ENCODE results near the gene THADA. TPM values are rescaled to one million over a fixed set of nuclear protein-coding genes. Genes with fewer than 3 reads are reported as not detected.

The THADA gene
- total RNA-seq, 1 donor from 2014 or later, result 32.9 TPM

DNA sequence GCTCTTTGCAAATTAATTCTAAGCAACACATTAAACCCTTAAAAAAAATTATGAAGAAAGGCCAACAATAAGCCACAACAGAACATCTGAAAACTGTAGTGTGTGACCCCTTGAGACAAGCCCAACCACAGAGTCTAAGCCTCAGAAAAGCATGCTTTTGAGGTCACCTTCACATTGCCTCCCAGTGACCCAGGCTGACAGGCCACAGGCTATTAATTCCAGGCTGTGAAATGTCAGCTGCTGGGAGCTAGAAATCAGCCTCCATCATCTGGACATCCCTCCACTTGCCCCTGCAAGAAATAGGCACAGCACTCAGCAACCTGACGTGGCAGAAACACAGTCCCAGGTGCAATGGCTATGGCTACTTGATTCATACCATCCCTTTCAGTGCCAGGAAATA lies 190.0 kb downstream of the THADA start:
- no peak for TF ChIP-seq CTCF (IDR thresholded peaks at IDR 0.05)
- no peak for DNase-seq
- H3K4me3 ChIP-seq, result no peak overlapping the region
- no peaks in the 10 kb centered on the region for H3K36me3 ChIP-seq
- no peaks in the 10 kb centered on the region for H3K9me3 ChIP-seq
- no peak overlapping the region for H3K27ac ChIP-seq
- H3K4me1 ChIP-seq, result peaks cover 12% of the 10 kb centered on the region
- intact Hi-C loops (cut with DNase I), result no loop called here
- no peaks in the 10 kb centered on the region for H3K27me3 ChIP-seq
- no peak for ATAC-seq

DNA sequence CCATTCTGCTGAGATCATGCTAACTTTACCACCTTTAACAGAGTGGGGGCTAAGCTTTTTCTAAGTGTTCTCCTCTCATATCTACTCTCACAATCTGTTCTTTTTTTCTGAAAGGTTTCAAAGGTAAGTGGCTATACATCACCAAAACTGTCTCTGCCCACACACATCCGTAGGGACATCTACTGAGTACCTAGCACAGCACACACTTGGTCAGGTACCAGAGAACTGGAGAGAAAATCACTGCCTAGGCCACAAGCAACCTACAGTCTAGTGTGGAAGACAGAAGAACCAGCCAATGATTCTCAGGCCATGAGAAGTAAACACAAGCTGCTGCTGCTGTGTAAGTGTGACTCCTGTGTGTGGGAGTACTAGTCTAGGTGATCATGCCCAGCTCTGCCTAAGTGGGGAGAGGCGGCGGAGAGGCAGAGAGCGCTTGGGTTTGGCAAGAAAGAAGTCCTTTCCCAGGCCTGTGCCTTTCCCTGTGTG lies 193.3 kb downstream of the THADA start:
- peaks cover 9% of the 10 kb centered on the region for H3K4me1 ChIP-seq
- H3K9me3 ChIP-seq, result no peaks in the 10 kb centered on the region
- H3K27me3 ChIP-seq, result no peaks in the 10 kb centered on the region
- no peak for DNase-seq
- ATAC-seq, result no peak
- H3K36me3 ChIP-seq, result no peaks in the 10 kb centered on the region
- no peak for TF ChIP-seq CTCF (IDR thresholded peaks at IDR 0.05)
- no peak overlapping the region for H3K4me3 ChIP-seq
- intact Hi-C loops (cut with DNase I), result no loop called here
- H3K27ac ChIP-seq, result no peak overlapping the region

- ATAC-seq (no peak), DNase-seq (no peak)
- no peak overlapping the region for H3K27ac ChIP-seq
- no peak for TF ChIP-seq CTCF (IDR thresholded peaks at IDR 0.05)
- no peaks in the 10 kb centered on the region for H3K27me3 ChIP-seq
- H3K4me1 ChIP-seq, result peaks cover 8% of the 10 kb centered on the region
- no peak overlapping the region for H3K4me3 ChIP-seq
- intact Hi-C loops (cut with DNase I), result no loop called here
- no peaks in the 10 kb centered on the region for H3K36me3 ChIP-seq
- no peaks in the 10 kb centered on the region for H3K9me3 ChIP-seq
These were observed 193.8 kb downstream of the THADA start for GRCh38 chr2:43402002-43402401.

- Histone ChIP-seq H3K27me3 (no peaks in the 10 kb centered on the region), H3K9me3 (no peaks in the 10 kb centered on the region), H3K4me3 (no peak overlapping the region), H3K36me3 (no peaks in the 10 kb centered on the region), H3K4me1 (peaks cover 8% of the 10 kb centered on the region), H3K27ac (no peak overlapping the region)
- TF ChIP-seq CTCF (IDR thresholded peaks at IDR 0.05), result peak; percentile 5
- ATAC-seq, result no peak
- no peak for DNase-seq
- intact Hi-C loops (cut with DNase I), result no loop called here
These were observed 195.3 kb downstream of the THADA start for GRCh38 chr2:43400508-43400907.

DNA sequence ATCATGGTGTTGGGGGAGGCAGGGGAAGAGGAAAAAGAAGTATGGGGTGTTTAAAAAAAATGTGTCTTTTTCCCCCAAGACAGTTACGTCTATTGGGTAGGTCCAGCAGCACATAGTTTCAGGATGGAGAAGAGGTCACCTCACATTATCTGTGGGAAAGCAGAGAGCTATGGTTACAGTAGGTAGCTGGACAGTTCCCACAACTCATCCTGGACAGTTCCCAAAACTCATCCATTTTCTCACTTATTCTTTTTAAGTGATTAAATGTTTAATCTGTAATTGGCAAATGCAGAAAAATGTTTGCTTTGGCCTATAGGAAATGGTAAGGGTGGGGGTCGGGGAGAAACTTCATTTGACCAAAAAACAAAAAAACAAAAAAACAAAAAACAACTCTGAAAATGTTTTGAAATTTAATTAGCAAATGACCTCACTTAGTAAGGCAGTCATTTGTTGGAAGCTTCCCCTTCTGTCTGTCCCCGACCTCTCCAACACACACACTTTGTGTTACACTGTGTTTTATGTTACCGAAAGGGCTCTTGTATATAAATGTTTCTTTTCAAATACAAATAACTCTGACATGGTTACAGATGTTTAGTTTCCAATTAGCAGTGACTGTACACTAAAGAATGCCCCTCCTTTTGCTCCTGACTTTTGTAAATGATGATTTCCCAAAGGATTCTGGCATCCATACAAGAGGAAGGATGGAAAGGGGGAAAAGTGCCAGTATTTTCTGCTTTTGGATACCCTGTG lies 196.1 kb downstream of the THADA start:
- no peaks in the 10 kb centered on the region for H3K36me3 ChIP-seq
- DNase-seq (no peak), ATAC-seq (peak; percentile 20)
- no peaks in the 10 kb centered on the region for H3K9me3 ChIP-seq
- no peak overlapping the region for H3K4me3 ChIP-seq
- peak overlapping the region; percentile 24 for H3K27ac ChIP-seq
- H3K4me1 ChIP-seq, result peaks cover 8% of the 10 kb centered on the region
- no peaks in the 10 kb centered on the region for H3K27me3 ChIP-seq
- intact Hi-C loops (cut with DNase I), result no loop called here
- TF ChIP-seq CTCF (IDR thresholded peaks at IDR 0.05), result no peak
